Left forelimb (tissue), 1 donor: Measurements from ENCODE around the gene GRIK4.

Source experiments
- DNase-seq: peaks from one replicate; pipeline ENCODE4 v3.0.0-alpha.2; 2018; ENCODE audit warnings: low spot score

Gene GRIK4

DNA sequence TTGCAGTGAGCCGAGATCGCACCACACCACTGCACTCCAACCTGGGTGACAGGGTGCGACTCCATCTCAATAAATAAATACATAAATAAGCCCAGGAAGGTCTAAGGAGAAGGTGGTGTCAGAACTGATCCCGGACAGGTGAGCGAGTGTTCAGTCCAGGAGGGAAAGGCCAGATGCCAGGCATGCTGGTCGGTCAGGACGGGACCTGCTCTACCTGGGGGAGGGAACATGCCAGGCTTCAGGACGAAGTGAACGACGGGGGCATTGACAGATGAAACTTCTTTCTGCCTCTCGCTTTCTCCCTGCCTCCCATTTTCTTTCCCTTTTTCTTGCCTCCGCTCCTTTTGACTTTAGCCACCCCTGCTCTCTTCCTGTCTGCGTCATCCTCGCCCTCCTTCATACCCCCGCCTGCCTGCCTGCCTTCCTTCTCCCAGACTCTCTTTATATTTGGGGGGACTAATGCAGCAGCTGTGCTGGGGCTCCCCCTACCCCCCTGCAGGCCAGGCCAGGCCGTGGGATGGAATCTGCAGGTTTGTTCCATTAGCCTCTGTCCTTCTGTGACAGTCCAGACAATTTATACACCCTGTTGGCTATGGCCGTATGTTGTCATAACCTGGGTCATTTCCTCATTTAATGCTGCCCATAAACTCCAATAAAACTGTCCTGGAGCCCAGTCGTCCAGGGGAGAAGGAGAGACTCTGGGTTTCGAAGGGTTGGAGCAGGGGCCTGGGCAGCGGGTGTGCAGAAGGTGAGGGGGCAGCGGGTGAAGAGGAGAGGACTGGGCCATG is 303.2 kb downstream of the GRIK4 start:
- DNase-seq, result no peak

DNA sequence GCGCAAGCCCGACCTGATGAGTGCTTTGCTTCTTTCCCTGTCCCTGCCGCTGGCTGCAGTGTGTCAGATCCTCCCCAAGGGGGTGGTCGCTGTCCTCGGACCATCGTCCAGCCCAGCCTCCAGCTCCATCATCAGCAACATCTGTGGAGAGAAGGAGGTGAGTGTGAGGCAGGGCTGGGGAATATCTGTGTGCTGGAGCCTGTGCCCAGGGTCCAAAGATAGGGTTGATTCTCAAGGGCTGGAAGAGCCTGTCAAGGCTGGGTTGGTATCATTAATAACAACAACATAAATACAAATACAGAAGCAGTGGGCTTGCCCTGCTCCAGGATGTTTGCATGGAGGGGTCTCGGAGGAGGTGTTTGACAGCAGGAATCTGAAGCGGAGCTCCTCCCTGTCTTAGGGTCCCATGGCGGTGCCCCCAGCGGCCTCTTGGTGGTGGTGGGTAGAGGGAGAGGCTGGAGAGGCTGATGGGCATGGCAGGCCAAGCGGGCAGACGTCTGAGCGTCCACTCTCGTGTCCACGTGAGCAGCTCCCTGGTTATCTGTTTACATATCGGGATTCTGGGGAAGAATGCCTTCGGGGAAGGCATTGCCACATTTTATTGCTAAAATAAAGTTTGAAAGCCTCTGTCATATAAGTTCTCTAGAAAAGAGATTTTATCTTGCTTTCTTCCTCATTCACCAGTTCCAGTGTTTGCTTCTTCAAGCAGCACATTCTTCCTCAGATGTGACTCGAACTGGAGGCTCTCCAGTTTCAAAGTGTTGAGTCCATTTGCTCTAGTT is 304.0 kb downstream of the GRIK4 start:
- DNase-seq, result no peak

DNA sequence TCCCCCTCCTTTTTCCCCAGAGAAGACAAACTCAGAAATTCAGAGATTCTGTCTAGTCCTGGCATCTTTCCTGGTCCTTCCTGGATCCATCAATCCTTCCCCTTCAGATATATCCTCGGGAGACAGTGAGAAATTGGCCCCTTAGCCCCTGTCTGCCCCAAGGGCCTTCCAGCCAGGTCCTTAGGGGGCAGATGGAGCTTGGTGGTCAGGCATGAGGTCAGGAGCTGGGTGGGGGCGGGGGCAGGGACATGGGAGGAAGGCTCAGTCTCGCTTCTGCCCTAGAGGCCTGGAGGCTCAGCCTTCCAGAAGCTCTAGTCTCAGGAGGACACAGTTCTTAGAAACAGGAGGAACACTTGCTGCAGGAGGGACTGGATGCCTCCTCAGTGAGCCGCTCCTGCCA is 304.6 kb downstream of the GRIK4 start:
- DNase-seq, result no peak

DNA sequence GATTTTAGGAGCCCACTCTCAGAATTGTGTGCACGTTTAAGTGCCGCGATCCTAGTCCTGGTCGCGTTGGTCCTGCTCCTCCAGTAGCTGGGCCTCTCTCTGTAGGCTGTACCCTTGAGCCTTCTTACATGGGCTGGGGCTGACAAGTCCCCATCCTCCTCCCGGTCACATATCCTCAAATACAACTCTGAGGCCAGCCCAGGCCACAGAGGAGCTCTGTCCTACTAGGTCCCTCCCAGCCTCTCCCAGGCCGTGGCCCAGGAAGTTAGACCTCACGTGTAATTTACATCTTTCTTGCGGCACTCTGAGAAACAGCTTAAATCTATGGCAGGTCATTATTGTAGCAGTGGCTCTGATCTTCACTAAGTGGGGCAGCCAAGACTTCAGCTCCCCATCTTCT is 305.2 kb downstream of the GRIK4 start:
- DNase-seq, result no peak

GRCh38 chr11:120817158-120817557 is 305.6 kb downstream of the GRIK4 start:
- DNase-seq, result no peak

DNA sequence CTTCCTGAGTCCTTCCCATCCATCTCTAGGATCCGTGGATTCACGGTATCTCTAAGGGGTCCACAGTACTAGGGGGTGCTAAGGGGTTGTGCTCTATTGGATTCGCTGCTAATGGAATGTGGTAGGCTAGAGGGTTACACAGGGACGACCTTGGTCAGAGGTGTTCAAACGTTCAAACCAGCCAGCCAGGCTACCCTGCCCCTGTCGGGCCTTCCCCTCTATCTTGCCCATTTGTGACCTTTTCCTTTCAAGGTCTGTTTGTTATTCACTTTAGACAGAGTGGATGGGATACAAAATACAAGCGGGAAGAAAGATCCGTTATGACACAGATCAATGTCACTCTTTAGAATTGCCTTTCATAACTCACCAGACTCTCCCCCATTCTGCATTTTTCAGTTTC is 306.5 kb downstream of the GRIK4 start:
- DNase-seq, result no peak

DNA sequence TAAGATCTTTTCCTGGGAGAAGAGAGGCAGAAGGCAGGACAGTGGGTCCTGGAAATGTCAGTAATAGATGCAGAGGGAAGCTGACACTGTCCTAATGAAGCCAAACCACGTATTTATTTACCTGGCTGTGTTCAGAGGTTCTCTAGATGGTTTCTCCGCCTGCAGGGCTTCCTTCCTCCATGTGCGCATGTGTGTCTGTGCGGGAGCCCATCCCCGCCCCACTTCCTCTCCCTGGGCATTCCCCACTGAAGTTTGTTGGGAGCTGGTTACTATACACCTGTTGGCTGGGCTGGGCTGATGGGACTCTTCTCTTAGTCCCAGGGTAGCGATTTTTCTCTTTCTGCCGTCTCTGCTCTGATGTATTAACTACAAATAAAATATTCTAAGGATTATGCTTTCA is 307.5 kb downstream of the GRIK4 start:
- no peak for DNase-seq

DNA sequence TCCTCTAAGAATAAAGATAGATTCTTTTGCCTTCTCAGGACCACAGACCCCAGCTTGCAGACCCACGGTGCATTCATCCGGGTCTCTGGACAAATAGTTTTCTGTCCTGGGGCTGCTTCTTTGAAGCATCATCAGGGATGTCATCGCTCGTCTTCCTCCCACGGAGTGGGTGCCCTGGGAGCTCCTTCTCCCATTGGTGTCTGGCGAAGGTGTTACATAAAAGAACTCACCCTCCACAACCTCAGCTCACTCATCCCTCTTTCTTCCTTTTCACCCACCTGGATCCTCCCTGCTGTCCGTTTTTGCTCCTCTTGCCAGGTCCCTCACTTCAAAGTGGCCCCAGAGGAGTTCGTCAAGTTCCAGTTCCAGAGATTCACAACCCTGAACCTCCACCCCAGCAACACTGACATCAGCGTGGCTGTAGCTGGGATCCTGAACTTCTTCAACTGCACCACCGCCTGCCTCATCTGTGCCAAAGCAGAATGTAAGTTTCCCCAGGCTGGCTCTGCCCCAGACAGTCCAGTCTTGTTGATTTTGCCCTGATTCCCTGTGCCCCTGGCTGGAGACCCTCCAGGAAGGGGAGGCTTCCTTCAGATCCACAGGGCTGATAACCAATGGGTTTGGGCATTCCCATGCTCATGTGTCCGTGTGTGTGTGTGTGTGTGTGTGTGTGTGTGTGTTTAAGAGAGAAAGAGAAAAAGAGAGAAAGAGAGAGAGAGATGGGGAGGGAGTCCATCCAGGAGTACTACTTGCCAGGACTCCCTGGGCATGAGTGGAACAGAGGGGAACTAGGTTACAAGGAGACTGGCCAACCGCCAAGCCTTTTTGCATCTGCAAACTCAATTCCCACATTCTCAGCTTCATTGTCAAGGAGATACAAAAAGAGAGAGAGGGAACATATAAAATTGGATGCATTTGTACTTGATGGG is 308.2 kb downstream of the GRIK4 start:
- DNase-seq, result no peak

DNA sequence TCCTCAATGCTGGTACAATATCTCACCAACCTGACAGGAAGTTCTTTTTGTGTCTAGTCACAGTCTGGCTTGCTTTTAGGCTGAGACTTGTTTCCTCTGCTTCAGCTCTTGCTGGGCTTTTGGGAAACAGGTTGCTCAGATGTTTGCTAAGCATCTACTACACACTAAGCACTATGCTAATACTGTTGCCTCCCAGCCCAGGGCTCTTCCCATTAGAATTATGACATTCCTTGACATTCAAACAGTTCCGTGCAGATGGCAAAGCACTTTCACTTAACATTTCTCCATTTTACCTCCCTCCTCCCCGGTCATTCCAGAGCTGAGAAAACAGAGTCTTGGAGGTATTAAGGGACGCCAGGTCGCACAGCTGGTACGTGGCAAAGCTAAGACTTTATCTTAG is 311.6 kb downstream of the GRIK4 start:
- DNase-seq, result no peak

GRCh38 chr11:120824242-120824641 is 312.7 kb downstream of the GRIK4 start:
- no peak for DNase-seq

DNA sequence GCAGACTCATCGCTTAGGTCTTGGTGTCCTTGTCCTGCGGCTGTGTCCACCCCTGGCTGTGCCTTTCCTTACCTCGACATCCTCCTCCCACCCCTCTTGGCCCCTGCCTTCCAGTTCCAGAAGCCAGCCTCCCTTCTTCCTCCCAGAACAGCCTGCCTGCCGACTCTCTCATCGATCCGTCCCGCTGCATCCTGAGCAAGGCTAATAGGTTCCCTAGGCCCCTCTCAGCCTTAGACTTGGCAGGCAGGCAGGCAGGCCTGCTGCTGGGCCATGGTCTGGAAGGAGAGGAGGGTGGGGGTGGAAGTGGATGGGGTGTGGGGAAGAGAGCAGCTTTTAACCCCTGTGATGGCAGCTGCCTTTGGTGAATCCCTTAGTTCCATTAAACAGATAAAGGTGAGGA is 315.6 kb downstream of the GRIK4 start:
- DNase-seq, result no peak

- no peak for DNase-seq
Measured at GRCh38 chr11:120827820-120828219, 316.3 kb downstream of the GRIK4 start.

DNA sequence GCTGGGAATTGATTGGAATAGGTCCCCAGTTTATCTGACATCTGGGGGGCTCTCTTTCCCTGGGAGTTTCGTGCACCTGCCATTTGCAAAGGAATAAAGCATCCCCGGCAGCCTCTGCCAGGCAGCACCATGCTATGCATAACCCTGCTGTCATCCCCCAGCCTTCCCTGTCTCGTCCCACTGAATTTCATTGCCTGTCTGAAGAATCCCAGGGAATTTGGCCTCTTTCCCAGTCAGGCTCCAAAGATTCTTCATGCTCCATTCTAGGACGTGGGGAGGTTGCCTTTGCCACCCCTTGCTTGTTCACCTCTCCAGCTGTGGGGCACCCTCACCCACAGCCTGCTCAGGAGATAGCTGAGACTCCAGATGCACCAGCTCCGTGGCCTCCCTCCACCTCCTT is 317.3 kb downstream of the GRIK4 start:
- no peak for DNase-seq

DNA sequence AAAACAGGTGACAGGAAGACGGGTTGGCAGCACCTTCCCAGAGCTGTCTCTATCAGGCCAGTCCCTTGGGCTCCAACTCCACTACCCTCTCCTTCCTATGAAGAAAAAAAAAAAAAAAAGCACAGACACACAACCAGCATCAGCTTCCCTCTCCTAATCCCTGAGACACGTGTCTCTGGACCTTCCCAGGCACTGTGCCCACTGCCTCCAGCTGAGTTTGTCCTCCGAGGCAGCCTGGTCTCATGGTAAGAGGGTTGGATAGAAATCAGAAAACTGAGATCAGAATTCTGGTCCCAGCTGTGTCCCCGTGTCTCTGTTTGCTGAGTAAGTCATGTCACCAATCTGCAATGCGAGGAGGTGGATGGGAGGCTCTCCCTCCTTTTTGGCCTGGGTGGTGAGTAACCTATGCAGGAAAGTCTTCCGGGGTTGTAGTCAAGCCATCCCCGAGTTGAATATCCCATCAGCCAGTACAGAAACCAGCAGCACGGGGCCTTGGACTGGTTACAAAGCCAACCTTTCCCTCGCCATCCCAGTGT is 318.6 kb downstream of the GRIK4 start:
- no peak for DNase-seq

DNA sequence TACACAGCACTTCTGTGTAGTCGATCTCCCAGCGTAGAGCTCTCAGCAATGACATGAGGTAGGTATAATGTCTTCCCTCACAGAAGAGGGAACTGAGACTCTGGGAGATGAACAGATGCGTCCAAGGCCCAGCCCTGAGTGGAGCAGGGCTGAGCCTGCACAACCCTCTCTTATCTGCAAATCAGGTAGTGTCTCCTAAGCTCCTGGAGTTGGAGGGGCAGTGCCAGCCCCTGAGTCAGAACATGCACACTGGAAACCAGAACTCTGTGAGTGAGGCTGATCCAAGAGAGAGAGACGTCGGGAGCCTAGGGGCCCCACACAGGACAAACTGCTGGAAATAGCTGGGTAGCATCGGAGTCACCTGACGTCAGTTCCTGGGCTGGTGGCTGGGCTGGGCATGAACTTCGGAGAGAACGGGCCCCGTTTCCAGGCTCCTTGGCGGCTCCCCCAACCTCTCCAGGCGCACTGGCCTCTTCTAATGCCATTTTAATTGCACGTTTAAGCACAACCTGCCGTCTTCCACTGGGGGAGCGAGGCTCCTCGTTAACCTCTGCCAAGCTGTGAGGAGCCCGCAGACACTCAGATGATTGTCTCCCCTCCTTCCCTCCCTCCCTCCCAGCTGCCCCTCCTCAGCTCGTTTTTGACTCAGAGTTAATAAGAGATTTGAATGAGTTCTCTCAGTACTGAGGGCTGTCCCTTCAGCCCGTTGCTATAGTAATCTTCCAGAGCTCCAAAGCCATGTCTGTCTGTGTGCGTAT is 321.1 kb downstream of the GRIK4 start:
- no peak for DNase-seq

DNA sequence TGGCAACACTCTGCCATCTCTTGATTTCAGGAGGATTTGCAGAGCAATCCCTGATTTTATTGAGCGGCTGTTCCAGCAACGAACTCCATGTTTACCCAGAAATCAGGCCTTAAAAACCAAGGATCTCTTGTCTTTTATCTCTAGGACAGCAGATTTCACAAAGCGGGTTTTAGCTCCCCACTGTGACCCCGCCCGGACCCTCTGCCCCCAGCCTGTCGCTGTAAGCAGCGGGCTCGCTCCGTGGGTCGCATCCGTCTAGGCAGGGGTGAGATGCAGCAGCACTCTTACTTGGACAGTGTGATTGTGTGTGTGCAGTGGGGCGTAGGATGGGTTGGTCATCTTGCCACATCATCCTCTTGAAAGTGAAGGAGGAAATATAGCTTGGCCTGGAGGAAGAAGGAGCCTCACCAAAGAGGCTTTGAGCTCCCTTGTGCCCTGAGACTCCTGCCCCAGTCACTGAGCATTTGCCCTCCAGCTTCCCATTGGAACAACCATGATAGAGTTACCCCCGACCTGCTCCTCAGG is 323.2 kb downstream of the GRIK4 start:
- no peak for DNase-seq

DNA sequence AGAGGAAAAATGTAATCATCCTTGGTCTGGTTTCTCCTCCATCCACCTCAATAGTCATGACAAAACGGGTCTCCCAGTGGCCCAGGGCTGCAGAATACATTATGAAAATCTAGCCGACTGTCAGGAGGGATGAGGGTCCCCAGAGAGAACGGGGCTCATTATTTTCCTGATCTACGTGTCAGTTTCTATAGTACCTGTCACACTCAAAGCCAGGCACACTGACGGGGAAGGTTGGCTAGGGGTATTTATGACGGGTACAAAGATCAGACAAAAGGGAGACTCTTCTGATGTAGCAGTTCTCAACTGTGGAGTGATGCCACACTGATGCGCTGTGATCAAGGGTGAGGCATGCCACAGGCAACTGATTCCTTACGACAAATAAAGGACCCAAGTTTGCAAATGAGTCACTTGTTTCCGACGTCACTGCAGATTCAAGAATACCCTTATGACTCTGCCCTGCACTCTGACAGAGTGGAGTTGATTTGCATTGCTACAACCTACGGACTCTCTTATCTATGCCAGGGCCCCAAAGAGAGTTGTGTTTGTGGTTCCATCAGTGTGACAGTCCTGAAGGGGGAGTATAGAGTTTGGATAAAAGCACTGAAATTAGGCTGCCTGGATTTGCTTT is 324.2 kb downstream of the GRIK4 start:
- DNase-seq, result no peak

DNA sequence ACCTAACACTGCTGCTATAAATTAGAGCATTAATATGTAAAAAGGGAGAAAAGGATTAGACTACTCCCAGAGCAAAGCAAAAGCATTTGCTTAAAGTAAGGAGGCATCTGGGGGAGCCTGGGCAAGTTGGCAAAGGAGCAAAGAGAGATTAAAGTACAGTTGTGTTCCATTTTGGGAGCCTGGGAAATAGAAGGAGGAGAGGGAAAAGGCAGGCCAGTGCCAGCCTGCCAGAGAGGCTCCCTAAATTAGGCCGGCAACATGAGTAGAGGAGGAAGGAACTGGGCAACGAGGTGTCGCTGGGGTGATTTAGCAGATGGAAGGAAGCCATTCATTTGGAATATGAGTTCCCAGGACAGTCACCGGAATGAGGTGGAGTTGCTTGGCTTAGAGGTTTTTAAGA is 326.1 kb downstream of the GRIK4 start:
- no peak for DNase-seq

DNA sequence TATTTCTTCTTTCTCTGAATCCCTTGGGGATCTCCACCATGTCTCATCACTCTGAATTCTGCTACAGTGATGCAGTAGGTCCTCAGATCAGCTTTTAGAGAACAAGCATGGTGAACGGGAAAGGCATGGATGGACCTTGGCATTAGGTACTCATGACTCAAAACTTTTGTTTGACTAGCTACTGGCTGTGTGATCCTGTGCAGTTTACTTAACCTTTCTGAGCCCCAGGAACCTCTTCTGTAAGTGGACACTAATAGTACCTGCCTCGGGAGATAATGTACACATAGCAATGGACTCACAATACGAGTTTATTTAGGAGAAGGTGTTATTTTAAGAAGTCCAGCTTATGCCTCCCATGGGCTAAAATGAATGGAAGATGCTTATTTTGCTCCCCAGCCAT is 327.7 kb downstream of the GRIK4 start:
- DNase-seq, result no peak

DNA sequence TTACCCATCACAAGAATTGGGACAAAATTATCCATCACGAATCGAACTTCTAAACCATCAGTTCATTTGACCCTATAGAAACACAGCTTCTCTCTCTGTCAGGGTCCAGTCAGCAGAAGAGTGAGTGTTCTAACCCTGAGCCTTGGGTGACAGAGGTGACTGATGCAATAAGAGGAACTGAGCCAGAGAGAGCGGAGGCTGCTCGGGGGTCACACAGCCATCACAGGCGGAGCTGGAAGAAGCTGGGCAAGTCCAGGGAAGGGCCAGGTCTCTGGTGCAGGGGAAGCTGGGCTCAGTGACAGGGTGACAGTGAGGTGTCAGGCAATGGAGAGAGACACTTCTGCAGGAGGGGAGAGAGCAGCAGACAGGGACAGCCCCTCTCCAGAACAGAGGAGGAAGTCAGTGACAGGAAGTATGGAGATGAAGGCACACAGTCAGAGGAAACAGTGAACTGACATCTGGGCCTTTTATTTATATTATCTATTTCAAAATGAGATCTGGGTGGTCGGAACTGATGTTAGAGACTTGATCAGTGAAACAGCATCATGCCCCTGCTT is 328.4 kb downstream of the GRIK4 start:
- no peak for DNase-seq
